ENCODE data around the gene ZNF385A.

DNA sequence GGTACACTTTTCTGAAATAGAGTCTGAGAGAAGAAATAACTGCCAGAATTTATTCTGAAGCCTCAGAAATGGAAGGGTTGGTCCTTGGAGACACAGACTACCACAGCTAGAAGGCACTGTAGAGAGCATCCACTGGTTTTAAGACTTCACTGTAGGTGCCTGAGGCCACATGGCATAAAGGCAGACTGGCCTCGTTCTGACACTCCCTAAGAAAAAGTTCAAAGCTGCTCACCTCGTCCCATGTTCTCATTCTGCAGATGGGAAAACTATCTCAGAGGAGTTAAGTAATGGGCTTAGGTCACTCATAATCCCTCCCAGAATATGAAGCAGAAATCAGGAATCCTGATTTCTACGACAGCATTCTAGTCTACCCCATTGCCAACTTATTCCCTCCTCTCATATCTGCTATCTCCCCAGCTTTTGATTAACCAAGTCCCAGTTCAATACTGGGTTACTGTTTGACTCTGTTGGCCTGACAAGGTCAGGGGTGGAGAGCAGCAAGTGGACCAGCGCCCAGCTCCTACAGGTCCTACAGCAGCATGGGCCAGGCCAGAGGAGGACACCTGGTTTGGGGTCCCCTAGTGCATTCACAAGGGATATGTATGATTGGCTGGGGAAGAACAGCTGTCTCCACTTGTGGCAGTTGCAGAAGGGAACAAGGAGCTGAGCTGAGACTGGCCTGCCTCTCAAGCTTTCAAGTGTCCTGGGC, 30.8 kb upstream of the ZNF385A start:
- TF ChIP-seq YY1 (IDR thresholded peaks at IDR 0.05; ENCODE audit: insufficient read depth, insufficient read length) (no peak), ZNF274 (IDR thresholded peaks at IDR 0.05; ENCODE audit: low read depth, low read length) (no peak), SUZ12 (IDR thresholded peaks at IDR 0.05; ENCODE audit: extremely low read depth, insufficient read depth, insufficient read length) (no peak)

Data from NT2/D1 (cell line).